Measurements from ENCODE around the gene SCN8A.
"Not testable (repeated sequence)": the region's sequence is repeated elsewhere in the genome, so short reads cannot be mapped to it uniquely, and the experiment has no call there.

SCN8A gene

DNA sequence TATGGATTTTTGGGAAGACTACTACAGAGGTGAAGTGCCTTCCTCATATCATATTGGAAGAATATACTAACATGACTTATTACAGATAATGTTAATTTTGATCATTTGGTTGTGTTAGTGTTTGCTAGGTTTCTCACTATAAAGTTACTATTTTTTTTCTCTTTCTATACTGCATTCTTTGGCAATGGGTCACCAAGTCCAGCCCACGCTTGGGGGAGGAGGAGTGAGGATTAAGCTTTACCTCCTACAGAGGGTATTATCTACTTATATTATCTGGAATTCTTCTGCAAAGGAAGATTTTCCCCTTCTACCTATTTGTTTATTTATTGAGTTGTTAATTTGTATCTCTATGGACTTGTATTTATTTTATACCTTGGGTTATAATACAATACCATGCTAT lies 31.5 kb downstream of the SCN8A start:
- no peak for DNase-seq (ENCODE audit: low spot score)

- no peak for DNase-seq (ENCODE audit: low spot score)
Observed at GRCh38 chr12:51625370-51625769, 34.3 kb downstream of the SCN8A start.

GRCh38 chr12:51626115-51626514 lies 35.1 kb downstream of the SCN8A start:
- no peak for DNase-seq (ENCODE audit: low spot score)

DNA sequence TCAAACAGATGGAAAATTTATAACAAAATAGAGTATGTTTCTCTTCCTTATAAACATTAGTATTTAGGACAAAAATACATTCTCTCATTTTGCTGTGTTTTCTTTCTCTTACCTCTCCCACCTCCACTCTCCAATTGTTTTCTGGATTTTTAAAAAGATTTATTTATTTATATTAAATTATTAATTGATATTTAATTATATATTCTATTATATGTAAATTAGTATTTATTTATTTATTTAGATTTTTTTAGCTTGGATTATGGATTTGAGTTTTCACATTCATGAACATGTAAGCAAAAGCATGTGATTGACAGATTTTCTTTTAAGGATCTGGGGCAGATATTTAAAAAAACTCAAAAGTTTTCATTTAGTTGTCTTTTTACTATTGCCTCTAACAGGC lies 35.6 kb downstream of the SCN8A start:
- no peak for DNase-seq (ENCODE audit: low spot score)

DNA sequence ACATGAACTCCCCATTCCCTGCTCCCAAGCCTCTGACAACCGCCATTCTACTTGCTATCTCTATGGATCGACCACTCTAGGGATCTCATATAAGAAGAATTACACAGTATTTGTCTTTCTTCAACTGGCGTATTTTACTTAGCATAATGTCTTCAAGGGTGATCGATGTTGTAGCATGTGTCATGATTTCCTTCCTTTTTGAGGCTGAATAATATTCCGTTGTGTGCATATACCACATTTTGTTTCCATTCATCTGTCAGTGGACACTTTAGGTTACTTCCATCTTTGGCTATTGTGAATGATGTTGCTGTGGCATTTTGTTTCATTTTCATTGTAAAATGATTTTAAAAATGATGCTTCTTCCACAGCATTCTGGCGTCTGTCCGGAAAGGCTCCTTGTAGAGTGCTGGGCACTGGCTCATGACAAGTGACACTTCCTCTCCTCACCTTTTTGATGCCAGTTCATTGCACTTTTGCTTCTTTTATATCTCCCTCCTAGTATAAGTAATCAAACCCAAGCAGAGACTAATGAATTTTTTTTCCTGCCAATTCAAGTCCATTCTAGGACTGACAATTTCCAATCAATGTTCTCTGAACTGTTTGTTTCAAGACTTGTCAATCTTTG lies 39.3 kb downstream of the SCN8A start:
- no peak for DNase-seq (ENCODE audit: low spot score)

GRCh38 chr12:51630986-51631385 lies 40.0 kb downstream of the SCN8A start:
- DNase-seq (ENCODE audit: low spot score) = no peak

GRCh38 chr12:51631591-51631990 lies 40.6 kb downstream of the SCN8A start:
- peak; percentile 12 for DNase-seq (ENCODE audit: low spot score)

DNA sequence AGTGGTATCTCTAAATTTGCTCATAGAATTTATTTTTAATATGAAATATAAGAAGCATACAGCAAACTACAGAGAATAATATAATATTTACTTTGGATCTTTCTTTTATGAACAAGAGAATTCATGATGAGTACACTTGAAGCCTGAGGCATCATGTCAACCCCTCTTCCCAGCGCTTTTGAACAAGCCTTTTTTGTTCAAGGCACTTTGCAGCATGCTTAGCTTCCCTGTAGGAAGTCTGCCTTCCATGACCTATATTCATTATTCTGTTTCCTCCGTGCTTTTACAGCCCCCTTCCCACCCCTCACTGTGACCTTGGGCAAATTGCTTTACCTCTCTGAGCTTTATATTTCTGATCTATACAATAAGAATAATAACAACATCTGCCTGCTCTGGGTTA lies 41.6 kb downstream of the SCN8A start:
- no peak for DNase-seq (ENCODE audit: low spot score)

GRCh38 chr12:51635346-51635745 lies 44.3 kb downstream of the SCN8A start:
- DNase-seq (ENCODE audit: low spot score) = no peak

DNA sequence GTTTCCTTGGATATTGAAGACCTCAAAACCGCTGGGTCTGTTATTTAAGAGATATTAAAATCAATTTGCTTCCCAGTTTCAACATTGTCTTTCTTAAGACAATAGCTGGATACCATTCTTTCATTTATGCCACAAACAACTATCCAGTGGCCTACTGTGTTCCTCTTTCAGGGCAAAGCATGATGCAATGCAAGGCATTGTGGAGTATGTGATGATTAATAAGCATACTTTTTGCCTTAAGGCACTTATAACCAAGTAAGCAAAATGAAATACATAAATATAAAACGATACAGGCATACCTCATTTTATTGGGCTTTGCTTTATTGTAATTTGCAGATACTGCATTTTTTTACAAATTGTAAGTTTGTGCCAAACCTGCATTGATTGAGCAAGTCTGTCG lies 45.5 kb downstream of the SCN8A start:
- DNase-seq (ENCODE audit: low spot score) = no peak

- DNase-seq (ENCODE audit: low spot score) = no peak
Observed at GRCh38 chr12:51636986-51637385, 46.0 kb downstream of the SCN8A start.

DNA sequence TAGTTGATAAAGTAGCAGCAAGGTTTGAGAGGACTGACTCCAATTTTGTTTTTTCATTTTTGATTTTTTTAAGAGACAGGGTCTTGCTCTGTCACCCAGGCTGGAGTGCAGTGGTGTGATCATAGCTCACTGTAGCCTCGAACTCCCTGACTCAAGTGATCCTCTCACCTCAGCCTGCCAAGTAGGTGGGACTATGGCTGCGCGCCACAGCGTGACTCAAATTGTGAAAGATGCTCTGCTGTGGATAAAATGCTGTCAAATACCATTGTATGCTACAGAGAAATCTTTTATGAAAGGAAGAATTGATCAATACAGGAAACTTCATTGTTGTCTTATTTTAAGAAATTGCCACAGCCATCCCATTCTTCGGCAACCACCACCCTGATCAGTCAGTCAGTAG lies 48.3 kb downstream of the SCN8A start:
- no peak for DNase-seq (ENCODE audit: low spot score)

DNA sequence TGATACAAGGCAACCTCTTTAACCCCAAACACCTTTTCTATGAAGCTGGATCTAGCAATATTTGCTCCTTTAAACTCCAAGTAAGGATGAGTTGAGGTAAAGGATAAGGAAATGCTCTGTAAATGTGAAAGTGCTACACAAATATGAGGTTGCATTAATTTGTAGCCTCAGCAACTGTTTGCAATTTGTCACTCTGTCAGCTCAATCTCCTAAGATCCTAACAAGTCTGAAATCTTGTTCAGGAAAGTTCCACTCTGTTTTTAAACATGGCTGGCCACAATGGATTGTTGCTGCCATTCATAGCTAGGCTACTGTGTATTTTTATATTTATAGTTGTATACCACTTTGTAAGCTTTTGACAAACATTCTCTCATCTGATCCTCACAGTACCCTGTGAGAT lies 51.3 kb downstream of the SCN8A start:
- no peak for DNase-seq (ENCODE audit: low spot score)

- DNase-seq (ENCODE audit: low spot score) = no peak
Observed at GRCh38 chr12:51643951-51644350, 52.9 kb downstream of the SCN8A start.

GRCh38 chr12:51644691-51645090 lies 53.7 kb downstream of the SCN8A start:
- not testable (repeated sequence) for DNase-seq (ENCODE audit: low spot score)

DNA sequence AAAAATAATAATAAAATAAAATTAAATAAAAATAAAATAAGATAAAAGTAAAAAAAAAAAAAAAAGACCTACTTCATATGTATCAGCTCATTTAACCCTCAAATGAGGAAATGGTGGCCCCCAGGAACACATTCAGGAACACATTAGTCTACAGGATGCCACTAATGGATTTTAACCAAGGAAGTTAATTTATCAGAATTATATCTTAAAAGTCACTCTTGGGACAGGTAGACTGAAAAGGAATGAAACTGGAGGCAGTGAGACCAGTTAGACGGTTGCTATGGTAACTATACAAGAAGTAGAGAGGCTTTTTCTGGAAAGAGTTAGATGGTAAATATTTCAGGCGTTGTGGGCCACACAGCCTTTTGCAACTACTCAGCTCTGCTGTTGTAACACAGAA lies 54.9 kb downstream of the SCN8A start:
- no peak for DNase-seq (ENCODE audit: low spot score)

DNA sequence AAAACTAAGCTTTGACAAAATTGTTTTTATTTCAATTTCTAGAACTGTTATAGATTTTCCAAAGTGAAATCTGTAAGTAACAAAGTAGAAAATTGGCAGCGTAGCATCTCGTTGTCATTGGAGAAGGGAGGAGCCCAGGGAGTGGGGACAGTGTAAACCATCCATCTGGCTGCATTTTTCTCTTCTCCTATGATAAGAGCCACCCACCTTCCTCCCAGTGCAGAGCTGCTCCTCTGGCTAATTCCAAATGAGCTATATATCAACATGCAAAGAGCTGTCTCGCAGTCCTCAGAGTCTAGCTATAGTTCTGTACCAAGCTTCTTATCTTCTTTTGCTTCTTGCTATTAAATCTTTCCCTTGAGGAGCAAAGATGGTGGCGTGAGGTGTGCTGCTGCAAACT lies 56.6 kb downstream of the SCN8A start:
- no peak for DNase-seq (ENCODE audit: low spot score)

GRCh38 chr12:51653431-51653830 lies 62.4 kb downstream of the SCN8A start:
- DNase-seq (ENCODE audit: low spot score) = no peak

GRCh38 chr12:51661199-51661598 lies 70.2 kb downstream of the SCN8A start:
- DNase-seq (ENCODE audit: low spot score) = no peak

DNA sequence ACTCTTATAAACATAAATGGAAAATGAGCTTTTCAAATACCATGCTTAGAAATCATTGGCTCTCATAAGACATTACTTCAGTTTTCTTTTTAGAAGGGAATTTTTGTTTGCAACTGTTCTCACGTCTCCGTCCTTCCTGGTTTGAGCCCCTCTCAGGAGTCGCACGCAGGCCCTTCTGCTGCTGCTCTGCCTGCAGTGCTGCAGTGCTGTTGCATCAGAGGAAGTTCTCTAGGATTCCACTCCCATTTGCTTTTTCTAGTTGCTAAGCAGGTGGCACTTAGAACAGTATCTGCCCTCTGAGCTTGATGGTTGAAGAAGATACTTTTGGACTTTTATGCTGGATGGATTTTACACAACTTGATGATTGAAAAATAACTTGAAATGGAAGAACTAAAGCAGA lies 70.8 kb downstream of the SCN8A start:
- no peak for DNase-seq (ENCODE audit: low spot score)

DNA sequence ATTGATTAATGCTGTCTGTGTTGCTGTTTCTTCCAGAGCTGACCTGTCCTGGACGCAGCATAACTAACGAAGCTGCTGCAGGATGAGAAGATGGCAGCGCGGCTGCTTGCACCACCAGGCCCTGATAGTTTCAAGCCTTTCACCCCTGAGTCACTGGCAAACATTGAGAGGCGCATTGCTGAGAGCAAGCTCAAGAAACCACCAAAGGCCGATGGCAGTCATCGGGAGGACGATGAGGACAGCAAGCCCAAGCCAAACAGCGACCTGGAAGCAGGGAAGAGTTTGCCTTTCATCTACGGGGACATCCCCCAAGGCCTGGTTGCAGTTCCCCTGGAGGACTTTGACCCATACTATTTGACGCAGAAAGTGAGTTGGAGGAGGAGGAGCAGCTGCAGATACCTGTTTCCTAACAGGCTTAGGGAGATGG lies 71.7 kb downstream of the SCN8A start:
- no peak for DNase-seq (ENCODE audit: low spot score)

DNA sequence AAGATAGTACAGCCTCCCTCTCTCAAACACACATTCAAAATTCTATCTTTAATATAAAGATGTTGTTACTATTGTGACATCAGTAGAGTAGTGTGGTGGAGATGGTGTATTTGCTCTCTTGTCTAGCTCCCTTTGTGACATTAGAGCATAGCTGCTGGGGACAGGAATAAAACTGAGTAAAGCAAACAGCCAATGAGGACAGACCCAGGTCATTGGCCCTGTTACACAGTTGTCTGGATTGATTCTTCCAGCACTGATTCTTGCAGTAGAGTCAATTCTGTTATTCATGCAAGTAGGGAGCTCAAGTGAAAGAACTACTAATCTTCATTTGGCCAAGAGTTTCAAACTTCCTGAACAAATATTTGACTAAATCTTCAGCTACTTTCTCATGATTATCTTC lies 72.4 kb downstream of the SCN8A start:
- no peak for DNase-seq (ENCODE audit: low spot score)

GRCh38 chr12:51666696-51667095 lies 75.7 kb downstream of the SCN8A start:
- no peak for DNase-seq (ENCODE audit: low spot score)

DNA sequence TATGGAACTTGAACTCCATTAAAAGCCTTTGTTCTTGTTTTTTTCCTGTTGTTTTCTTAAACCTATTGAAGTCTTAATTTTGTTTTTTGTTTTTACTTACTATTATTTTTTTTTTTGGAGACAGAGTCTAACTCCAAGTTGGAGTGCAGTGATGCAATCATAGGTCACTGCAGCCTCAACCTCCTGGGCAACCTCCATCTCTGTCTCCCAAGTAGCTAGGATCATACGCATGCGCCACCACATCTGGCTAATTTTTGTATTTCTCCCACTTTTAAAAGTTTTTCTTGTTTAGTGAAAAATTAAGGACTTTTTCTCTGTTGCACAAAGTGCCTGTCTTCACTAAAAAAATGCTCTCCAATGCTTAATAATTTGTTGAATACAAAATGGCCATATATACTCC lies 76.2 kb downstream of the SCN8A start:
- DNase-seq (ENCODE audit: low spot score) = no peak

DNA sequence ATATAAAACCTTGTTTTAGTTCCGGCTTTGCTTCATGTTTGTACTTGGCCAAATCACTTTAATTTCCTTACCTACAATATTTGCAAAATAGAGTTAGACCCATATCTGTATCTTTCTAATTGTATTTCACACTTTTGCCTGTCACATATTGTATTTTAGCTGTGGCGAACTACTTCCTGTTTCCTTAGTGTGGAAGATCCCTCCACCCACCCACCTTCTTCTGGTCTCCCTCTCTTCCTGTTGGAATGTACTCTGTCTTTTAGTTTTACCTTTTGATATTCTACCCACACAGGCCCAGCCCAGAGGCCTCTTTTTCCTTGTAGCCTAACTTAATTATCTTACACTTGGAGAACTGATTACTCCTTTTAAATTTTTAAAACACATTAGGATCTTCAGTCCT lies 78.2 kb downstream of the SCN8A start:
- DNase-seq (ENCODE audit: low spot score) = no peak

All from globus pallidus (tissue), 1 donor.